ENCODE results near the gene PPP1R17. TPM values are rescaled to one million over a fixed set of nuclear protein-coding genes. Genes with fewer than 3 reads are reported as not detected.

Gene PPP1R17
- total RNA-seq, 2 experiments from 2014 or later: not detected

DNA sequence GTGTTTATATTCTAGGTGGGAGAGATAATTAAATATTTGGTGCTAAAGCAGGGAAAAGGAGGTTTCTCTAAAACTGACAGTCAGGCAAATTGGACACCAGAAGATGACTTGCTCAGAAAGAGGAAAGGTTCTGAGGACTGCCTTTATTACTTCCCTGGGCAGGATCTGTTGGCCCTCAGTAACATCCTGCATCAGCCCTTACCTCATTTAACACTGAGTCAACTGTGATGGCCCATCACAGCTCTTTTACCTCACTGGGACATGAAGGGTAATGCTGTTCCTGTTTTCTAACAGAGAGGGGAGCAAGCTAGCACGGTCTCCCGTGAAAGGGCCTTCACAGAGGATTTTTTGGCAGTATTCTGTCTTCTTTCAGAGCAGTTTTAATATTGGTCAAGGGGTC, 12.0 kb downstream of the PPP1R17 start:
- Histone ChIP-seq H3K9me3 (ENCODE audit: low read length) (no peaks in the 10 kb centered on the region), H3K9me2 (ENCODE audit: insufficient read depth, low read length) (no peaks in the 10 kb centered on the region), H3K4me2 (ENCODE audit: low read length) (no peak overlapping the region), H3K79me2 (ENCODE audit: insufficient read depth, low read depth, low read length) (no peaks in the 10 kb centered on the region), H3K4me1 (ENCODE audit: insufficient read depth, low read length, poor library complexity, severe bottlenecking) (no peaks in the 10 kb centered on the region), H4K20me1 (ENCODE audit: insufficient read depth, low read length) (no peaks in the 10 kb centered on the region), H3K4me3 (ENCODE audit: low read depth, low read length, poor library complexity, severe bottlenecking) (no peak overlapping the region), H2AFZ (ENCODE audit: low read length) (no peak overlapping the region), H3K36me3 (ENCODE audit: insufficient read depth, low read length) (no peaks in the 10 kb centered on the region), H3K27ac (ENCODE audit: low read depth, low read length, poor library complexity, severe bottlenecking) (no peak overlapping the region)
- TF ChIP-seq CTCF (conservative IDR thresholded peaks at IDR 0.05; ENCODE audit: low read length): no peak
- no peak for TF ChIP-seq EZH2phosphoT487 (IDR thresholded peaks at IDR 0.05; ENCODE audit: borderline replicate concordance, low read depth, low read length)
- no TSS peak for BruUV-seq (replicated peaks)
- CTCF ChIA-PET (ENCODE audit: unreplicated experiment): no interaction called here
- intact Hi-C loops (cut with micrococcal nuclease; ENCODE audit: unreplicated experiment): no loop called here
- DNase-seq (ENCODE audit: low spot score): no peak
- POLR2A ChIA-PET: no interaction called here

- BruUV-seq (replicated peaks): no TSS peak
- no peak for DNase-seq (ENCODE audit: low spot score)
- Histone ChIP-seq H3K4me1 (ENCODE audit: insufficient read depth, low read length, poor library complexity, severe bottlenecking) (no peaks in the 10 kb centered on the region), H3K9me2 (ENCODE audit: insufficient read depth, low read length) (no peaks in the 10 kb centered on the region), H3K79me2 (ENCODE audit: insufficient read depth, low read depth, low read length) (no peaks in the 10 kb centered on the region), H3K4me3 (ENCODE audit: low read depth, low read length, poor library complexity, severe bottlenecking) (no peak overlapping the region), H3K36me3 (ENCODE audit: insufficient read depth, low read length) (no peaks in the 10 kb centered on the region), H3K9me3 (ENCODE audit: low read length) (no peaks in the 10 kb centered on the region), H3K27ac (ENCODE audit: low read depth, low read length, poor library complexity, severe bottlenecking) (no peak overlapping the region), H2AFZ (ENCODE audit: low read length) (no peak overlapping the region), H3K4me2 (ENCODE audit: low read length) (no peak overlapping the region), H4K20me1 (ENCODE audit: insufficient read depth, low read length) (no peaks in the 10 kb centered on the region)
- TF ChIP-seq CTCF (conservative IDR thresholded peaks at IDR 0.05; ENCODE audit: low read length) (no peak), EZH2phosphoT487 (IDR thresholded peaks at IDR 0.05; ENCODE audit: borderline replicate concordance, low read depth, low read length) (no peak)
- intact Hi-C loops (cut with micrococcal nuclease; ENCODE audit: unreplicated experiment): no loop called here
- ChIA-PET POLR2A (no interaction called here), CTCF (ENCODE audit: unreplicated experiment) (no interaction called here)
Observed at GRCh38 chr7:31702354-31702753, 15.3 kb downstream of the PPP1R17 start.

DNA sequence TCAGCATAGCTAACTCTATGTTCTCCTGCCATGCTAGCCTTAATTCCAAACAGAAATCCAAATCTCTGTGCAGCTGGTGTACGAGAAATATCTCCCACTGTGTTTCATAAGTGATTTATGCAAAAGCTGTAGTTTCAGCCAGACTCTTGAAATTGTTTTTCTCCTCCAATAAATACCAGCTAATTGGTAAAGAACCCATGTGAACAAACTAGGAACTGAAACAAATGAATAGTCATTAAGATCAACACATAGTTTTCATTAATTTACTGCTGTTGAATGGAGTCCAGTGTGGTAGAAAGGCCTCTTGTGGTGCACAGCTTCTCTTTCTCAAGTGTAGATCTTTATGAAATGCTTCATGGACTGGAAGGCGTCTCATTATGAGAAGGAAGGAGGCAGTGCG, 18.4 kb downstream of the PPP1R17 start:
- no peaks in the 10 kb centered on the region for H4K20me1 ChIP-seq (ENCODE audit: insufficient read depth, low read length)
- H3K9me2 ChIP-seq (ENCODE audit: insufficient read depth, low read length): no peaks in the 10 kb centered on the region
- ChIA-PET CTCF (ENCODE audit: unreplicated experiment) (no interaction called here), POLR2A (no interaction called here)
- no peaks in the 10 kb centered on the region for H3K36me3 ChIP-seq (ENCODE audit: insufficient read depth, low read length)
- no peak overlapping the region for H3K4me3 ChIP-seq (ENCODE audit: low read depth, low read length, poor library complexity, severe bottlenecking)
- H2AFZ ChIP-seq (ENCODE audit: low read length): no peak overlapping the region
- H3K27ac ChIP-seq (ENCODE audit: low read depth, low read length, poor library complexity, severe bottlenecking): no peak overlapping the region
- no peak for TF ChIP-seq EZH2phosphoT487 (IDR thresholded peaks at IDR 0.05; ENCODE audit: borderline replicate concordance, low read depth, low read length)
- BruUV-seq (replicated peaks): no TSS peak
- DNase-seq (ENCODE audit: low spot score): no peak
- no peaks in the 10 kb centered on the region for H3K4me1 ChIP-seq (ENCODE audit: insufficient read depth, low read length, poor library complexity, severe bottlenecking)
- intact Hi-C loops (cut with micrococcal nuclease; ENCODE audit: unreplicated experiment): no loop called here
- no peaks in the 10 kb centered on the region for H3K9me3 ChIP-seq (ENCODE audit: low read length)
- no peak overlapping the region for H3K4me2 ChIP-seq (ENCODE audit: low read length)
- no peaks in the 10 kb centered on the region for H3K79me2 ChIP-seq (ENCODE audit: insufficient read depth, low read depth, low read length)

Measured in OCI-LY7 (cell line).